H9 (cell line): Measurements from ENCODE around the gene RTN4R. TPM values are rescaled to one million over a fixed set of nuclear protein-coding genes. Genes with fewer than 3 reads are reported as not detected.

Experiments
- DNase-seq: peaks from one replicate; pipeline ENCODE4 v3.0.0-alpha.2; 2017
- H2AFZ ChIP-seq: one replicate; pipeline ENCODE4 v1.6.1; 2013; ENCODE audit warnings: mild to moderate bottlenecking, low read length, control low read depth, moderate library complexity
- H2AK5ac ChIP-seq: 2 replicates; pipeline ENCODE4 v1.6.1; 2013; ENCODE audit warnings: low read length, control low read depth, mixed read lengths; ENCODE audit not compliant: insufficient read length
- H2BK120ac ChIP-seq: one replicate; pipeline ENCODE4 v1.6.1; 2013; ENCODE audit warnings: low read depth, mild to moderate bottlenecking, low read length, control low read depth, inconsistent platforms; ENCODE audit not compliant: poor library complexity, severe bottlenecking
- H2BK12ac ChIP-seq: 2 replicates; pipeline ENCODE4 v1.6.1; 2013; ENCODE audit warnings: low read length, control low read depth, mixed read lengths, low read depth; ENCODE audit not compliant: insufficient read length
- H2BK15ac ChIP-seq: 2 replicates; pipeline ENCODE4 v1.6.1; 2013; ENCODE audit warnings: low read depth, low read length, control low read depth
- H2BK20ac ChIP-seq: one replicate; pipeline ENCODE4 v1.6.1; 2013; ENCODE audit warnings: low read depth, mild to moderate bottlenecking, low read length, control low read depth, inconsistent platforms; ENCODE audit not compliant: poor library complexity, severe bottlenecking
- H2BK5ac ChIP-seq: 2 replicates; pipeline ENCODE4 v1.6.1; 2013; ENCODE audit warnings: low read length, control low read depth, mixed read lengths; ENCODE audit not compliant: insufficient read length
- H3K14ac ChIP-seq: 2 replicates; pipeline ENCODE4 v1.6.1; 2013; ENCODE audit warnings: low read length, control low read depth; ENCODE audit not compliant: insufficient read depth
- H3K18ac ChIP-seq: 2 replicates; pipeline ENCODE4 v1.6.1; 2013; ENCODE audit warnings: low read depth, mild to moderate bottlenecking, mixed read lengths, low read length, control low read depth; ENCODE audit not compliant: insufficient read length
- H3K23ac ChIP-seq: 2 replicates; pipeline ENCODE4 v1.6.1; 2013; ENCODE audit warnings: low read length, control low read depth, mixed read lengths, low read depth; ENCODE audit not compliant: insufficient read length
- H3K23me2 ChIP-seq: 2 replicates; pipeline ENCODE4 v1.6.1; 2013; ENCODE audit warnings: low read depth, mild to moderate bottlenecking, mixed read lengths, low read length, control low read depth; ENCODE audit not compliant: insufficient read length, poor library complexity, severe bottlenecking
- H3K27ac ChIP-seq: 2 replicates; pipeline ENCODE4 v1.5.1; 2013; ENCODE audit warnings: low read length, control low read depth, mixed read lengths, low read depth; ENCODE audit not compliant: insufficient read length
- H3K27me3 ChIP-seq: 2 replicates; pipeline ENCODE4 v1.6.1; 2013; ENCODE audit warnings: low read length, control low read depth, inconsistent platforms; ENCODE audit not compliant: insufficient read depth
- H3K4ac ChIP-seq: 2 replicates; pipeline ENCODE4 v1.6.1; 2013; ENCODE audit warnings: low read depth, mild to moderate bottlenecking, control low read depth, inconsistent platforms, low read length, moderate library complexity
- H3K4me1 ChIP-seq: 2 replicates; pipeline ENCODE4 v1.6.1; 2013; ENCODE audit warnings: low read length, control low read depth, inconsistent platforms; ENCODE audit not compliant: insufficient read depth
- H3K4me2 ChIP-seq: 2 replicates; pipeline ENCODE4 v1.6.1; 2013; ENCODE audit warnings: low read length, control low read depth, mixed read lengths; ENCODE audit not compliant: insufficient read length, insufficient read depth
- H3K56ac ChIP-seq: 2 replicates; pipeline ENCODE4 v1.6.1; 2013; ENCODE audit warnings: low read depth, mild to moderate bottlenecking, mixed read lengths, low read length, control low read depth; ENCODE audit not compliant: insufficient read length
- H3K79me1 ChIP-seq: 2 replicates; pipeline ENCODE4 v1.6.1; 2013; ENCODE audit warnings: low read depth, mild to moderate bottlenecking, moderate library complexity, low read length, control low read depth, inconsistent platforms; ENCODE audit not compliant: insufficient read depth, poor library complexity, severe bottlenecking
- H3K79me2 ChIP-seq: 2 replicates; pipeline ENCODE4 v1.6.1; 2013; ENCODE audit warnings: low read length, control low read depth, inconsistent platforms; ENCODE audit not compliant: insufficient read depth
- H3K9ac ChIP-seq: 2 replicates; pipeline ENCODE4 v1.6.1; 2013; ENCODE audit warnings: low read length, control low read depth, mixed read lengths; ENCODE audit not compliant: insufficient read length; ENCODE audit errors: extremely low read depth
- H3K9me3 ChIP-seq: one replicate; pipeline ENCODE4 v1.6.1; 2013; ENCODE audit warnings: low read depth, low read length, inconsistent platforms; ENCODE audit not compliant: control insufficient read depth
- H3T11ph ChIP-seq: one replicate; pipeline ENCODE4 v1.6.1; 2013; ENCODE audit warnings: mild to moderate bottlenecking, low read length, control low read depth, inconsistent platforms
- H4K20me1 ChIP-seq: one replicate; pipeline ENCODE4 v1.6.1; 2013; ENCODE audit not compliant: control insufficient read depth, insufficient read length, insufficient read depth
- H4K5ac ChIP-seq: 2 replicates; pipeline ENCODE4 v1.6.1; 2013; ENCODE audit warnings: low read depth, mild to moderate bottlenecking, mixed read lengths, low read length, control low read depth; ENCODE audit not compliant: insufficient read length
- H4K8ac ChIP-seq: replicated peaks from 2 replicates; pipeline ENCODE4 v1.6.1; 2013; ENCODE audit warnings: low read length, control low read depth, mixed read lengths, low read depth; ENCODE audit not compliant: insufficient read length
- H4K91ac ChIP-seq: 2 replicates; pipeline ENCODE4 v1.6.1; 2013; ENCODE audit warnings: low read depth, mild to moderate bottlenecking, moderate library complexity, mixed read lengths, low read length, control low read depth; ENCODE audit not compliant: insufficient read length
- H3K27ac Mint-ChIP-seq, 3 experiments: 2 replicates in 2 of 3; 3 replicates in 1 of 3; pipeline ENCODE4 v1.8.0; 2020 to 2021; ENCODE audit warnings: mixed read lengths in 3 of 3, mild to moderate bottlenecking in 1 of 3, moderate library complexity in 1 of 3
- H3K27me3 Mint-ChIP-seq: 2 replicates; pipeline ENCODE4 v1.8.0; 2021; ENCODE audit warnings: low read depth, mild to moderate bottlenecking, moderate library complexity, mixed read lengths
- H3K36me3 Mint-ChIP-seq, 3 experiments: 2 replicates in 2 of 3; 3 replicates in 1 of 3; pipeline ENCODE4 v1.8.0; 2020 to 2021; ENCODE audit warnings: low read depth in 3 of 3, mixed read lengths in 3 of 3; ENCODE audit not compliant: insufficient read depth in 1 of 3
- H3K4me1 Mint-ChIP-seq, 2 experiments: 2 replicates each; pipeline ENCODE4 v1.8.0; 2020; ENCODE audit warnings: mixed read lengths in 2 of 2
- H3K4me3 Mint-ChIP-seq, 2 experiments: 2 replicates in 1 of 2; 3 replicates in 1 of 2; pipeline ENCODE4 v1.8.0; 2020 to 2021; ENCODE audit warnings: mild to moderate bottlenecking in 2 of 2, mixed read lengths in 2 of 2, moderate library complexity in 1 of 2
- H3K9me3 Mint-ChIP-seq, 2 experiments: 2 replicates in 1 of 2; 3 replicates in 1 of 2; pipeline ENCODE4 v1.8.0; 2020; ENCODE audit warnings: mild to moderate bottlenecking in 2 of 2, mixed read lengths in 2 of 2, moderate library complexity in 1 of 2
- CTCF ChIP-seq: fragments of 200-600 bp; sonication (generic); conservative IDR thresholded peaks from 3 replicates; pipeline ENCODE4 v1.8.0; 2021; ENCODE audit warnings: antibody characterized with exemption, mild to moderate bottlenecking
- WGBS: extraction: QIAGEN DNeasy Blood & Tissue Kit; methylation state at CpG from one replicate; pipeline ENCODE4 v1.1.7; 2013; ENCODE audit warnings: missing lambda C conversion rate, low lambda C conversion rate, mixed read lengths; ENCODE audit not compliant: insufficient read length; ENCODE audit errors: extremely low coverage; 5-methylcytosine and 5-hydroxymethylcytosine counted together
- total RNA-seq: library from RNA; stranded (reverse); gene quantifications from 2 replicates; pipeline ENCODE4 v1.2.1, GENCODE V29; 2021

The RTN4R gene
- total RNA-seq, 1 experiment from 2014 or later = 19.0 TPM

GRCh38 chr22:20212754-20213699, 55.1 kb downstream of the RTN4R start:
- no peaks in the 10 kb centered on the region for H3K23me2 ChIP-seq
- H3K9me3 Mint-ChIP-seq = no peaks in the 10 kb centered on the region
- no peaks in the 10 kb centered on the region for H3K27me3 ChIP-seq
- no peak overlapping the region for H2BK15ac ChIP-seq
- no peak overlapping the region for H3K27ac Mint-ChIP-seq
- no peak overlapping the region for H3K14ac ChIP-seq
- no peak overlapping the region for H3K4me2 ChIP-seq
- no CpG with 5 or more reads among the region's 27 CpGs for WGBS
- no peak overlapping the region for H3K56ac ChIP-seq
- no peaks in the 10 kb centered on the region for H3K36me3 Mint-ChIP-seq
- no peak overlapping the region for H3T11ph ChIP-seq
- no peaks in the 10 kb centered on the region for H3K79me1 ChIP-seq
- no peak overlapping the region for H2BK120ac ChIP-seq
- H3K4me3 Mint-ChIP-seq = no peak overlapping the region
- H3K18ac ChIP-seq = no peak overlapping the region
- H2AK5ac ChIP-seq = no peak overlapping the region
- no peak for TF ChIP-seq CTCF
- no peaks in the 10 kb centered on the region for H3K79me2 ChIP-seq
- no peak overlapping the region for H4K5ac ChIP-seq
- H2BK5ac ChIP-seq = no peak overlapping the region
- H2BK12ac ChIP-seq = no peak overlapping the region
- H3K9me3 ChIP-seq = no peaks in the 10 kb centered on the region
- peaks cover 0 to 7% of the 10 kb centered on the region in 2 experiments; a peak in 2 of 4 replicates for H3K4me1 Mint-ChIP-seq
- H3K4ac ChIP-seq = no peak overlapping the region
- H3K27ac ChIP-seq = no peak overlapping the region
- H4K8ac ChIP-seq = no peak overlapping the region
- no peaks in the 10 kb centered on the region for H3K27me3 Mint-ChIP-seq
- no peak overlapping the region for H2BK20ac ChIP-seq
- H3K23ac ChIP-seq = no peak overlapping the region
- no peaks in the 10 kb centered on the region for H3K4me1 ChIP-seq
- H4K20me1 ChIP-seq = no peaks in the 10 kb centered on the region
- H2AFZ ChIP-seq = no peak overlapping the region
- no peak for DNase-seq
- H3K9ac ChIP-seq = no peak overlapping the region
- no peak overlapping the region for H4K91ac ChIP-seq
